Fibroblast of the conjunctiva (primary cell): ENCODE results near the gene BRIP1.
"Not testable (repeated sequence)": the region's sequence is repeated elsewhere in the genome, so short reads cannot be mapped to it uniquely, and the experiment has no call there.

Source experiments
- DNase-seq: peaks from one replicate; pipeline ENCODE4 v3.0.0-alpha.2; 2010; ENCODE audit warnings: low read depth

Gene BRIP1

DNA sequence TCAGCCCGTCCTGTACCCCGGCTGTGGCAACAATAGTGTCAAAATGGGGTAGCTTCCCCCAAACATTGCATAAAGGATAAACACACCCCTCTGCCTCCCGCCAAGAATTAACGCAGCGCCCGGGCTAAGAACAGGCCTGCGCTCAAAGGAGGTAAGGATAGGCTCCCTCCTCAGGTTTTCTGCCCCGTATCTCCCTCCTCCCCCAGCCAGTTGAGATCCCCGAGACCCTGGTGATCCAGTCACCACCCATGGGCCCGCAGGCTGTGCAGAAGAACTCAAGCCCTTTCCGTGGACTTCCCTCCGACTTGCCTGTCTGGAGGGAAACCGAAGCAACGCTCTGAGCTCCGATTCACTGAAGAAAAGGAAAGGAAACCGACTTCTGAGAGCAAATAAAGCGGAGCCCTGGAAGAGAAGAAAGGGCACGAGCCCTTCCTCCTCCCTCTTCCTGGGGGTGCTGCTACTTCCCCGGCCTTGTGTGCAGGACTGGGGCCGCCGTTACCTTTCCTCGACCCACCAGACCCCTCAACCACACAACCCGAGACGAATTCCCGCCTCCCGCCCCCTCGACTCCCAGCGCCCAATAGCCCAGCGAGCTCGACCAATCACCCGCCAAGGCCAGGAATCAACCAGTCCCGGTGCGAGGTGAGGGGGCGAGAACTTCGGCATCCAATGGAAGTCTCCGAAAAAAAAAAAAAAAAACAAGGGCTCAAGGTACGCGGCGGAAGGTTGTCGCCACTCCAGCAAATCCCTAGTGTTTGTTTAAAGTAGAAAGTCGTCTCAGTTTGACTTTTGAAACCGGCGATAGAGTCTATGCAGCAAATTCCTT, at the start of gene BRIP1:
Gene BRIP1 (minus strand): TSS at position 554 of the 826 bp plus-strand sequence. CDS start 1,989 bp downstream, outside the sequence.
- peak; percentile 86 for DNase-seq

DNA sequence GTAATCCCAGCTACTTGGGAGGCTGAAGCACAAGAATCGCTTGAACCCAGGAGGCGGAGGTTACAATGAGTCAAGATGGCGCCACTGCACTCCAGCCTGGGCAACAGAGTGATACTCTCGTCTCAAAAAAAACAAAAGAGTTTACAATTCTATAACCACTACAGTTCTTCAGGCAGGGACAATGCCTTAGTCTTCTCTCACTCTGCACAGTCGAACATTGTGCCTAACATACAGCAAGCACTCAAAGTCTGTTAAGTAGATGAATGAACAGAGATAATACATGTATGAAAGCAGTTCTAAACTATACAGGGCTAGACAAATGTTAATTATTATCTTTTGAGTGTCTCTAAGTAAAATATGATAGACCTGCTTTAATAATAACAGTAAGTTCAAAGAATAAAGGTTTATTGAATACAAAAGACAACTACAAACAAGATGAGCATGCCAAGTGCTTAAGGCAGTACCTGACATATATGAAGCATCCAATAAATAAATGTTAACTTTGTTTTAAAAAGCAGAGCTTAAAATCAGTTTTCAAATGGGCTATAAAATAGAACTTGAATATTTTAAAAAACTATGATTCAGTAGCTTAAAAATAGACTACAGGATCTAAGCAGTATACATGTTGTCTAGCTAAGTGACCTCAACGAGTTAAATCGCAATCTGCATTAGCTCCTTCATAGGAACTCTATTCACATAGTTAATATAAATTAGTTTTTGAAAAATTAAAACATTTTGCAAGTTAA, 45.1 kb upstream of the BRIP1 start:
- DNase-seq = no peak

DNA sequence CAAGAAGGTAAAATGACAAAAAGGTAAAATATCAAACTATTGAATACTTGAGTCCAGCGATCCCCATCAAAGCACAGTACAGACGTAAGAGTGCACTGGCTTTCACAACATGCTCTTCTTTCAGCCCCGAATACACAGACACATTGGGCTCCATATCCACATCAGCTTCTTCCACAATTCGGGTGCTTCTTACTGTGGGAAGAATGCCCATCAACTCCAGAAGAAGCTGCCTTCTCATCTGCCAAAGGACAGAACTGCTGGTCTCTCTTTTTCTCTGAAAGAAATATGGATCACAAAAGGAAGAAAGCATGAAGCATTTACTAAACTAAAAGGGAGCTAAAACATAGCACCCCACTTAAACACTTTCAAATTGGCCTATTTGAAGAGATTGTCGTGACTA, 44.0 kb upstream of the BRIP1 start:
- no peak for DNase-seq

DNA sequence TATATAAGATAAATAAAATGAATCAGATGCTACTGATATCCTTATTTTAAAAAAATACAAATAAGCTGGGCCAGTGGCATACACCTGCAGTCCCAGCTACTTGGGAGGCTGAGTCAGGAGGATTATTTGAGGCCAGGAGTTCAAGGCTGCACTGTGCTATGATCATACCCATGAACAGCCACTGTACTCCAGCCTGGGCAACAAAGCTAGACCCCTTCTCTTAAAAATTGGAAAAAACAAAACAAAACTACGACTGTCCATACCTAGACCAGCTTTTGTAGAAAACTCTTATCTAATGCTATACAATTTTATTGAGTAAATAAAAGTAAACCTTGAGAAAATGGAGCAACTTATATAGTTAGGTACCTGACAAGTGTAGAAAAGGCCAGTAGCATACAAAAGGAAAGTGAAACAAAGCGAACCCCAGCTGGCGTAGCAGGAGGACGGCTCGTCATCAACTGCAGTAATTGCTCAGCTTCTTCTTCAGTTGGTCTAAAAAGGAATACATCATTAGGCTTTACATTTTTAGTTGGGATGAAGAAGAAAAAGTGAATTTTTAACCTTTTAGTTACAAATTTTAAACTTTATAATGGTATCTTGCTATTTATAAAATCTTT, 40.9 kb upstream of the BRIP1 start:
- no peak for DNase-seq

DNA sequence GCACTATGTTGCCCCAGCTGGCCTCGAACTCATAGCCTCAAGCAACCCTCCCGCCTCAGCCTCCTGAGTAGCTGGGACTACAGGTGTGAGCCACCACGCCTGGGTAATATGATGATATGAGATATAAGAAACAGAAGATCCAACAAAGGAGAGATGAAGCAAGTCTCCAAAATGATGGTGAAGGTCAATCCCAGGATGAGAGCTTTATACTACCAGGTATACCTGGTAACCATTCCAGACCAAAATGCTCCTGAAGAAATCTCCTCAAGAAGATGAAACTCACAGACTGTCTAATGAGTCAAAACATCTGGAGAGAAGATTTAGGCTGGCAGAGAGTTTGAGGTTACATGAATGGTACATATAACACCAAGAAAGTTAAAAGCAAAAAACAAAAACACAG, 39.9 kb upstream of the BRIP1 start:
- DNase-seq = no peak

DNA sequence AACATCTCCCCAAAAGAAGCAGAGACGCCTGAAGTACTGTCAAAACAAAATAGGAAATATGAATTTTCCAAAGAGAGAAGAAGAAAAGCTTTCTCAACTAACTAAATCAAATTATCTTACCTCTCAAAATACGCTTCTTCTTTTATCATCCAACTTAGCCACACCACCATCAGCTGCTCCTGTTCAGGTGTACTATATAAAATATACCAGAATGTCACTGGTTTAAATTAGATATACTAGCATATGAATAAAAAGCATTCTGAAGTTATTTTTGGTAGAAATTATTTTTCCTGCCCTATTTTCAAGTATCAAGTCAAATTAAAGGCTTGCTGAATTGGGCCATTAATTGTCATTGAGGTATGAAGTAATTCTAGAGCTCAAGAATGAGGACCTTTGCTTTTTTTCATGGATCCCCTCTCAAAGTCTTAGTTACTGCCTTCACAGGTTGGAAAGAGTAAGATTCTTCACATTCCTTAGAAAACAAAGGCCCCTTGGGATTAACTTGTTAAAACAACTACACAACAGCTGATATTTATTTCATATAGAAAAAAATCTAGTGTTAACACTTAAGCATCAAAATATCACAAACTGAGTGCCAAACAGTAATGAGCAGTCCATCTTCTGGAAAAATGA, 34.3 kb upstream of the BRIP1 start:
- no peak for DNase-seq

DNA sequence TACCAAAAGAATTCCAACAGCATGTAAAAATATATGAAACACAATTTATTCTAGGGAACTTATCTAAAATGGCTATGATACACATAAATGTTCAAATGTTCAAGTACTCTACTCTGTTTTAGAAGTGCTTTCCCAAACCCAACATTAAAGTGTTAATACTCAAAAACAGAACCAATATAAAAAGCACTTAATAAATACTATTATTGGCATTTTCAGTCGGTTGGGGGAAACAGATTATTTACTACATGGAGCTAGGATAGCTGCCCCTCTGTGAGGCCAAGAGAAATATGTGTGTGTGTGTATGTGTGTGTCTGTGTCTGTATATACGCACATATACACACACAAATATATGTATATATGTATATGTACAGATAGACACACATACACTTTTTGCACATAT, 32.1 kb upstream of the BRIP1 start:
- DNase-seq = no peak

DNA sequence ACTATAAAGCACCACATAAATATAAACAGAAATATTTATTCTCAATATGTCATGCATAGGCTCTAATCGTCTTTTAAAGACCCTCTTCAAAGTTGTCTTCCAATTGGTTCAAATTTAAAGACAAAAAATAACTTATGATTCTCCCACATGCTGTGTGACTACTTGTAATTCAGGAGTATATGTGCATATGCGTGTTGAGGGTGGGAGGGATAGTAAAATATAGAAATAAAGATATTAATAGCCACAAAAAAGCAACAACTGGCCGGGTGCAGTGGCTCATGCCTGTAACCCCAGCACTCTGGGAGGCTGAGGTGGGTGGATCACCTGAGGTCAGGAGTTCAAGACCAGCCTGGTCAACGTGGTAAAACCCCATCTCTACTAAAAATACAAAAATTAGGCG, 31.0 kb upstream of the BRIP1 start:
- not testable (repeated sequence) for DNase-seq

DNA sequence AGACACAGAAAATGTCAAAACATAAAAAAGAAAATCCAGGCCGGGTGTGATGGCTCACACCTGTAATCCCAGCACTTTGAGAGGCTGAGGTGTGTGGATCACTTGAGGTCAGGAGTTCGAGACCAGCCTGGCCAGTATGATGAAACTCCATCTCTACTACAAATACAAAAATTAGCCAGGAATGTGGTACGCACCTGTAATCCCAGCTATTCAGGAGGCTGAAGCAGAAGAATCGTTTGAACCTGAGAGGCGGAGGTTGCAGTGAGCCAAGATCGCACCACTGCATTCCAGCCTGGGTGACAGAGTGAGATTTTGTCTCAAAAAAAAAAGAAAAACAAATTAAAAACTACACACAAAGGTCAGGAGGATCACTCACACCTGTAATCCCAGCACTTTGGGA, 24.4 kb upstream of the BRIP1 start:
- not testable (repeated sequence) for DNase-seq

DNA sequence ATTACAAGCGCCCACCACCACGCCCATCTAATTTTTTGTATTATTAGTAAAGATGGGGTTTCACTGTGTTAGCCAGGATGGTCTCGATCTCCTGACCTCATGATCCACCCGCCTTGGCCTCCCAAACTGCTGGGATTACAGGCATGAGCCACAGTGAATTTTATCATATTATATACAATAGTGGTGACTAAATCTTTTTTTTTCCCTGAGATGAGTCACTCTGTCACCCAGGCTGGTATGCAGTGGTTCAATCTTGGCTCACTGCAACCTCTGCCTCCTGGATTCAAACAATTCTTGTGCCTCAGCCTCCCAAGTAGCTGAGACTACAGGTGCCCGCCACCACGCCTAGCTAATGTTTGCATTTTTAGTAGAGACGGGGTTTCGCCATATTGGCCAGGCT, 22.5 kb upstream of the BRIP1 start:
- DNase-seq = not testable (repeated sequence)

DNA sequence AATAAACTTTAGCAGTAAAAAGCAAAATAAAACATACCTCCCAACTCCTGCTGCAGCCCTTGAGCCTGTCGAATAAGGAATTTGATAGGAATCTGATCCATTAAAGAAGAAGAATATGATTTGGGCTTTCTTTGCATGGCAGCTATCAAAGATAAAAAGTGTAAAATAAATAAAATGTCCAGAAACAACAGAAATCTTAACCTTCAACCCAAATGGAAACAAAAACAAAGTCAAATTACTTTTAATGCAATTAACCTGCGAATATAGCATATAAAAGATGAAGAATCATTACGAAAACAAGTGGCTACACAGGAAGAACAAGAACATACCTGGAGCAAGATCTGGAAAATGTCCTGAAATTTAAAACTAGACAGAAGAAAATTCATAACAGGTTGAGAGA, 21.5 kb upstream of the BRIP1 start:
- DNase-seq = no peak

DNA sequence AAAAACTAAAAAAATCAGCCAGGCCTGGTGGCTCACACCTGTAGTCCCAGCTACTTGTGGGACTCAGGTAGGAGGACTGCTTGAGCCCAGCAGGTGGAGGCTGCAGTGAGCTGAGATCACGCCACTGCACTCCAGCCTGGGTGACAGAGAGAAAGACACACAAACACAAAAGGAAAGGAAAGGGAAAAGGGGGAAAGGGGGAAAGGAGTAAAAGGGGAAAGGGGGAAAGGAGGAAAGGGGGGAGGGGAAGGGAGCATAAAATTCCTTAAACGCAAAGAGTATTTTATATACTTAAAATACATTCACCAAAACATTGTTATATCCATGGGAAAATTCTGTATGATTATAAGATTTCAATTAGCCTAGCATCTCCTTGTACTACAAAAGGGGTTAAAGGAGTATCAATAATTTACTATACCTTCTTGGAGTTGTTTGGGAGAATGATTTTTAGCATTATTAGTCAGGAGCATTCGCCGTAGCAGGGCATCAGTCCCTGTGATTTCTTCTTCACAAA, 17.3 kb upstream of the BRIP1 start:
- DNase-seq = no peak

DNA sequence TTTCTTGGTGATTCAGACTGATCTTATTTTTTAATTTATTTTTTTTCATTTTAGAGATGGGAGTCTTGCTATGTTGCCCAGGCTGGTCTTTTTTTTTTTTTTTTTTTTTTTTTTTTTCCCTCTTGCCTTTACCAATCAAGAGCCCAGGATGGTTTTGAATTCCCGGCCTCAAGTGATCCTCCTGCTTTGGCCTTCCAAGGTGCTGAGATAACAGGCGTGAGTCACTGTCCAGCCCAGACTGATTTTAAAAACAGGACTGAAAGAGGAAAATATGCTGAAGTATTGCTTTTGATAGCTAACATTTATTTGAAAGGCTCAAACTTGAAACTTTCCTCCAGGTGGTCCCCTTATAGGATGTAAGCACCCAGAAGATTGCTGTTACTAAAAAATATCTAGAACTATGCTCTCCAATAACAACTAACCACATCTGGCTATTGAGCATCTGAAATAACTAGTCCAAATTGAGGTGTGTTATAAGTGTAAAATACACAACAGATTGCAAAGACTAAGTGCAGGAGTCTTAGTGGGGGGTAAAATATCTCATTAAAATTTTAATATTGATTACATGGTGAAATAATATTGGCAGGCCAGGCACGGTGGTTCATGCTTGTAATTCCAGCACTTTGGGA, 15.8 kb upstream of the BRIP1 start:
- no peak for DNase-seq

DNA sequence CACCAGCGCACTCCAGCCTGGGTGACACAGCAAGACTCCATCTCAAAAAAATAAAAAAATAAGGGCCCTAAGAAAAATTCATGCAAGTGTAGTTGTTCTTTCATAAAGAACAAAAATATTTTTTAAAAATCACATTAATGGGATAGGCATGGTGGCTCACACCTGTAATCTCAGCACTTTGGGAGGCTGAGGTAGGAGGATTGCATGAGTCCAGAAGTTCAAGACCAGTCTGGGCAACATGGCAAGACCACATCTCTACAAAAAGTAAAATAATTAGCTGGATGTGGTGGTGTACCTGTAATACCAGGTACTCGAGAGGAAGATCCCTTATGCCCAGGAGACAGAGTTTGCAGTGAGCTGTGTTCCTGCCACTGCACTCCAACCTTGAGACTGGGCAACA, 15.2 kb upstream of the BRIP1 start:
- DNase-seq = no peak

DNA sequence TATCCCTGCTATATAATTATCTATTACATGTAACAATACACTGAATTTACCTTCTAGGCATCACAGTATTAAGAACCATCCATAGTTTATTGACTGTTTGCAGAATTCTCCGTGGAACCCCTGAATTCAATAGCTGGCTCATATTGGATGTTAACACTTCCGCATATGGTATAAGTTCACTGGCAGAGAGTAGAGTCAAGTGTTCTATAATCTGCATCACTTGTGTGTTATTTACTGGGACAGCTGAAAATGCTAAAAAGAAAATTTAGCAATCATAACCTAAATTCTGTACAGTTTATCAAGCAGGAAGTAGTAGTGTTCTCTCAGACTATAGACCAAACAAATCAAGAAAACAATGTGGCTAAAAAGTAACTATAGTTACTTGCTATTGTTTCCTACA, 14.5 kb upstream of the BRIP1 start:
- DNase-seq = no peak

DNA sequence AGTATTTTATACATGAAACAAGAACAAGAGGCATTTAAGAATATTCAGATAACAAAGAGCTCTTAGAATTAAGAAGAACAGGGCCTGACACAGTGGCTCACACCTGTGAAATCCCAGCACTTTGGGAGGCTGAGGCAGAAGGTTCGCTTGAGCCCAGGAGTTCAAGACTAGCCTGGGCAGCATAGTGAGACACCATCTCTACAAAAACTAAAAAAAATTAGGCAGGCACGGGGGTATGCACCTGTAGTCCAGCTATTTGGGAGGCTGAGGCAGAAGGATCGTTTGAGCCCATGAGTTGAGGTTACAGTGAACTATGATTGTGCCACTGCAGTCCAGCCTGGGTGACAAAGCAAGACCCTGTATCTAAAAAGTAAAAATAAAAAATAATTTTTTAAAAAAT, 12.5 kb upstream of the BRIP1 start:
- DNase-seq = no peak

DNA sequence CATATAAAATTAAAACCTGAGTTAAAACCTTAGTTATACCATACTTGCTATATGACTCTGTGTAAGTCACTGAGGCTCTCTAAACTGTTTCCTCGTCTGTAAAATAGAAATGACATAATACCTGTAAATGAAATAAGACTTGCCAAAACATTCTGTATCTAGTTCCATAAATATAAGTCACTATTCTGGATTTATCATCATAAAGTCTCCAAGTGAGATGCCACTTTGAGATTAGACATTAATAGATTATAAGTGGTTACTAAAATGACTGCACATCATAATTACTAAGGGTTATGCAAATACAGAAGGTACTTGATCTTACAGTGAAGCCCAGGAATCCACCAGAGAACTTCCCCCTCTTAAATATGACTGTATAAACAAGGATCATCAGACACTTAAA, 12.0 kb upstream of the BRIP1 start:
- DNase-seq = no peak

DNA sequence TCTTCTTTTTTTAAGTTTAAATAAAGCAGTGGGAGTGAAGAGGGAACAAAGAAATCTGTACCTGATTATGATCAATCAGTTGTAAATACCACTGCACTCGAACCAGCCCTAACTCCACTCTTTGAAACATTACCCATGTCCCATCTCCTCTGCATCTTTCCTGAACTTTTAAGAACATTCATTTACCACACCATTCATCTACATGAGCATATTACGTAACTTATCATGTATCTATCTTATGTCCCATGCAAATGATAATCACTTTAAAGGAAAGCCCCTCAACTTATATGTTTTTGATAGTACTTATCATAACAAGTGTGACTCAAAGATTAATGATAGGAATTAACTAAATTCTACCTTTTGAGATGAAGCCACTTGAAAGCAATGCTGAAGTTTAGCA, 10.7 kb upstream of the BRIP1 start:
- DNase-seq = no peak

DNA sequence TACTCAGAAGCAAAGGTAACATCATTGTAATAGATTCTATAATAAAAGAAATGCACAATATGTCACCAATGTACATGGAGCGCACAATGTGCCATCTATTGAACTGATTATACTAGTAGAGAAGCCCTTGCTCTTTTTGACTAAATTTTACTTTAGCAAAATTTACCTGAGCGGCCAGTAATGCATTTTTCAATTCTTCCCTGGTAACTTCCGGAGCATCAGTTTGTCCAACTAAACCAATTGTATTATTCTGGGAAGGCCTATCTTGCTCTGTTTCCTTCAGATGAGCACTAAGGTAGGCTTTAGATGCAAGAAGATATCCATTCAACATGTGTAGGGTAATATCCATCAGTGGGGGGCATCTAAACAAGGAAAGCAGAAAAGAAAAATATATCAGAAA, 8.8 kb upstream of the BRIP1 start:
- DNase-seq = no peak

DNA sequence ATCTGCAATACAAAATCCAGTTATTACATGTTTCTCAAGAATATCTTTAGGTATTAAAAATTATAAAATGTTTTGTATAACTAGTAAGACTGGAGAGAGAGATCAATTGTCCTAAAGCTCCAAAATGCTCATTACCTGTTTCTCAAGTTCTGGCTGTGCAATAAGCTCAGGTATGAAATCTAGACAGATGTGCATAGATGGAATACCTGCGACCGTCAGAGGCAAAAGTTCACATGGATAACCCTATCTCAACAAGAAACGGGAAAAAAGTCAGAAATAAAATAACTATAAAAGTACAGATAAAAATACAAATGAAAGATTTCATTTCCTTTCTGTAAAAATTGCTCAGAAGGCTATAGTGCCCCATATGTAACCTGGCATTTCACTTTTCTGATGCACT, 5.8 kb upstream of the BRIP1 start:
- no peak for DNase-seq

DNA sequence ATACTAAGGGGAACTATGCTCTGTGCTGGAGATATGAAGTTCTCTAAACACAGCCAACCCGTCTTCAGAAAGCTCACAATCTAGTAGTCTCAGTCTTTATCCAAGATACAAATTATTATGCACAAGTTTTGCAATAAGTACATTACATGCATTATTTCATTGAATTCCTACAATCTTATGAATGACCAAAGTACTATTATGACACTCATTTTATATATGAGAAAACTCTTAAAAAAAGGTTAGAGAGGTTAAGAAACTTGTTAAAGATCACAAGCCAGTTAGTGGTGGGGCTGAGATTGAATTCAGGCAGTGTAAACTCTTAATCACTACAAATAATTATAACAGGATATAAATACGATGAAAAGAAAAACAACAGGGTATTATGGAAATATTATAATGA, 4.7 kb upstream of the BRIP1 start:
- no peak for DNase-seq

DNA sequence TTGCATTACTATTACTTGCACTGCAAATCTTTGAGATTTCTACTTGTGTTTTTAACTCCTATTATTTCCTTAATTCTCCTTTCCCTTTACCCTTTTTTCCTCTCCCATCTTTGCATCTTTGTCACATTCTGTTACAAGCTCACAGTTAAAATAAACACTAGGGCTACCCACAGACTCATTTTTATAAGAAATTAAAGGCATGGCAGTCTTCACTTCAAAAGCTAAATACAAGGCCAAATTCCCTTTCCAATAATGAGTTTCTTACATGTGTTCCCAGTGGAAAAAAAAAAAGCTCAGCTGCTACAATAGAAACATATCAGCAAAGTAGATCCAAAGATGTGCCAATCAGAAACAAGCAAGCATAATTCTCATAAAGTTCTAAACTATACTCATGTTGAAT, 3.7 kb upstream of the BRIP1 start:
- DNase-seq = no peak
